GM10847 (cell line): ENCODE measurements around the gene CUEDC2.

Experiments used
- POLR2A ChIP-seq: IDR thresholded peaks from 2 replicates; pipeline ENCODE4 v1.6.1; 2011; ENCODE audit not compliant: insufficient read length; ENCODE audit errors: extremely low read depth

Gene CUEDC2

DNA sequence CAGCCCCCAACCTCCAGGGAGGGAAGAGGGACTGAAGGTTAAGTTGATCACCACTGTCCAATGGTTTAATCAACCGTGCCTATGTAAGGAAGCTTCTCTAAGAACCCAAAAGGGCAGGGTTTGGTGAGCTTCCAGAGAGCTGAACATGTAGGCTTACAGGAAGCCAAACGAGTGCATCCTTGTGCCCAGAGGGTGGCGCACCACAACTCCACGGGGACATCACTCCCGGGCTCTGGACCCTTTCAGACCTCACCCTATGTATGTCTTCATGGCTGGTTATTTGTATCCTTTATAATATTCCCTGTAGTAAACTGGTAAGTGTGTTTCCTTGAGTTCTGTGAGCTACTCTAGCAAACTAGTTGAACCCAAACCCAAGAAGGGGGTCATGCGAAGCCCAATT, 48.3 kb downstream of the CUEDC2 start:
- TF ChIP-seq POLR2A = no peak

- TF ChIP-seq POLR2A = no peak
These were observed 49.5 kb downstream of the CUEDC2 start for GRCh38 chr10:102382871-102383270.

- TF ChIP-seq POLR2A = no peak
These were observed 50.4 kb downstream of the CUEDC2 start for GRCh38 chr10:102381983-102382382.

GRCh38 chr10:102379383-102379782, 53.0 kb downstream of the CUEDC2 start:
- TF ChIP-seq POLR2A = no peak

DNA sequence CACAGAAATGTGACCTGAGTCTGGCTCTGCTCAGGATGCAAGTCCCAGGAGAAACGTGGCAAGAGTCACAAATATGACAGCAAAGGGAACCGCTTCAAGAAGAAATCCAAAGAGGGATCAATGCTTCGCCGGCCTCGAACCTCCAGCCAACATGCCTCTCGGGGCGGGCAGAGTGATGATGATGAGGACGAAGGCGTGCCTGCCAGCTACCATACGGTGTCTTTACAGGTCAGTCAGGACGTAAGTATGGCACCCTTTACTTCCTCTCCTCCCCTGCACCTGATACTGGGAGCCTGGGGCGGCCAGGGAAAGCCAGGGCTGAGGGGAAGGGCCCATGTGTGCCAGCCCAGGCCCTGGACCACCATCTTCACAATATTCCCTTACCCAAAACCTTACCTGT, 55.5 kb downstream of the CUEDC2 start:
- TF ChIP-seq POLR2A = no peak

- TF ChIP-seq POLR2A = no peak
These were observed 56.5 kb downstream of the CUEDC2 start for GRCh38 chr10:102375867-102376266.

GRCh38 chr10:102375250-102375649, 57.1 kb downstream of the CUEDC2 start:
- no peak for TF ChIP-seq POLR2A
